Prostate gland (tissue), 2 donors: ENCODE data around the gene NMUR2. TPM values are rescaled to one million over a fixed set of nuclear protein-coding genes. Genes with fewer than 3 reads are reported as not detected.

Experiments
- DNase-seq: peaks from one replicate; pipeline ENCODE4 v3.0.0-alpha.2; 2019; ENCODE audit warnings: low spot score
- H3K27ac ChIP-seq, 2 donors: fragments of 200-600 bp; sonication (generic); 2 replicates each; pipeline ENCODE4 v1.5.1; 2017 to 2019
- H3K27me3 ChIP-seq: fragments of 200-600 bp; sonication (generic); replicated peaks from 2 replicates; pipeline ENCODE4 v1.5.1; 2019; ENCODE audit not compliant: insufficient read depth
- H3K36me3 ChIP-seq, 2 donors: fragments of 200-600 bp; sonication (generic); 1 replicate in 1 of 2; 2 replicates in 1 of 2; pipeline versions ENCODE4 v1.5.1 to v1.8.1; 2017 to 2019
- H3K4me1 ChIP-seq: fragments of 200-600 bp; sonication (generic); replicated peaks from 2 replicates; pipeline ENCODE4 v1.5.1; 2019
- H3K4me3 ChIP-seq, 2 donors: fragments of 200-600 bp; sonication (generic); 2 replicates each; pipeline ENCODE4 v1.5.1; 2017 to 2019
- H3K9me3 ChIP-seq: fragments of 200-600 bp; sonication (generic); 2 replicates; pipeline ENCODE4 v1.5.1; 2017
- CTCF ChIP-seq, 4 experiments: fragments of 200-600 bp in 2 of 4; fragments of 450-650 bp in 2 of 4; sonication (generic) in 2 of 4; IDR thresholded peaks; 1 replicate in 3 of 4; 2 replicates in 1 of 4; pipeline ENCODE4 v1.5.1; 2016 to 2019; ENCODE audit warnings: antibody characterized with exemption in 4 of 4, mild to moderate bottlenecking in 2 of 4, moderate library complexity in 2 of 4
- POLR2A ChIP-seq: fragments of 450-650 bp; IDR thresholded peaks from one replicate; pipeline ENCODE4 v1.6.1; 2016; ENCODE audit warnings: antibody characterized with exemption, mild to moderate bottlenecking
- POLR2AphosphoS5 ChIP-seq: sonication (generic); formaldehyde crosslinking; IDR thresholded peaks from one replicate; pipeline ENCODE4 v1.6.1; 2017; ENCODE audit warnings: antibody characterized with exemption
- WGBS: methylation state at CpG from one replicate; pipeline ENCODE4 v1.1.5; 2018; 5-methylcytosine and 5-hydroxymethylcytosine counted together
- intact Hi-C: fragments of 100-400 bp; cut with DNase I; formaldehyde crosslinking; loops from one replicate; pipeline ENCODE4 v1.14.2; 2022
- total RNA-seq, 2 donors: library from RNA; depleted of rRNA; stranded (reverse); fragments of >200 nt; gene quantifications; one replicate each; pipeline ENCODE4 v1.1.0, GENCODE V29; 2016

NMUR2 gene
- total RNA-seq, 2 donors from 2014 or later, result 7.0 TPM; not detected in 1

DNA sequence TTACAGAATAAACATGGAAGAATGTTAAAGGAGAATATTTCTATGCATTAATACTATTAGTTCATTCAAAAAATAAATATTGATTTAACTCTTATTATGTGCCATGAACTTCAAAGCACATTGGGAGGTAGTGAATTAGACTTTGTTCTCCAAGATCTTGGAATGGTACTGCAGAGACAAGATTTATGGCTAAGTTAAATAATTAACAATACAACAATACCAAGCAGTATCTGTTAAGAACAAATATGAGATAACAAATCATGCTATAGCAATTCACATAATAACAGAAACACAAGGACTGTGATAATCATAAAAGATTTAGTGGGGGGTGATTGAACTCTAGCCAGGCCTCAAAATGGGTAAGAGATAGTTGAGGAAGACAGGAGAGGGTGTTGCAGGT is 11.6 kb downstream of the NMUR2 start:
- no peak overlapping the region for H3K4me3 ChIP-seq
- intact Hi-C loops, result no loop called here
- H3K9me3 ChIP-seq, result no peaks in the 10 kb centered on the region
- H3K27me3 ChIP-seq, result no peaks in the 10 kb centered on the region
- DNase-seq, result no peak
- no peak overlapping the region for H3K27ac ChIP-seq
- no peak for TF ChIP-seq POLR2AphosphoS5
- no peaks in the 10 kb centered on the region for H3K4me1 ChIP-seq
- no peaks in the 10 kb centered on the region for H3K36me3 ChIP-seq

DNA sequence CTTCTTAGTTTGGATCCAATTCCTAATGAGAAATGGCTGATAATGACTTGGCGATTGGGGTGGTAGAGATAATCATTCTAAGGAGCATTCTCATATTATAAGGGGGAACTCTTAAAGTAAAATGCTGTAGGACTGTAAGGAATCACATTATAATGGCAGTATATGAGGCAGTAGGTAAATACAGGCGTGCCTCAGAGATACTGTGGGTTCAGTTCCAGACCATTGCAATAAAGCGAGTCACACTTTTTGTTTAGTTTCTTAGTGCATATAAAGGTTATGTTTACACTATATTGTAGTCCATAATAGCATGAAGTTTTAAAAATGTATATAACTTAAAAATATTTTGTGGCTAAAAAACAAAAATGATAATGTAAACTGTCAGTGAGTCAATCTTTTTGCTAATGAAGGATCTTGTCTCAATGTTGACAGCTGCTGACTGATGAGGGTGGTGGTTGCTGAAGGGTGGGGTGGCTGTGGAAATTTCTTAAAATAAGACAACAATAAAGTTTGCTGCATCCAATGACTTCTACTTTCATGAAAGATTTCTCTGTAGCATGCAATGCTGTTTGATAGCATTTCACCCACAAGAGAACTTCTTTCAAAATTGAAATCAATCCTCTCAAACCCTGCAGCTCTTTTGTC is 15.8 kb downstream of the NMUR2 start:
- intact Hi-C loops, result no loop called here

GRCh38 chr5:152388610-152389009 is 16.5 kb downstream of the NMUR2 start:
- Histone ChIP-seq H3K27ac (no peak overlapping the region), H3K36me3 (no peaks in the 10 kb centered on the region), H3K4me3 (no peak overlapping the region), H3K27me3 (no peaks in the 10 kb centered on the region), H3K4me1 (no peaks in the 10 kb centered on the region), H3K9me3 (no peaks in the 10 kb centered on the region)
- DNase-seq, result no peak
- no peak for TF ChIP-seq POLR2AphosphoS5
- no peak for TF ChIP-seq POLR2A
- intact Hi-C loops, result no loop called here
- 96% methylated on average over 1 of the region's 1 CpG for WGBS

More for the DNA sequence above, 15.8 kb downstream of the NMUR2 start:
- Histone ChIP-seq H3K4me3 (no peak overlapping the region), H3K27me3 (no peaks in the 10 kb centered on the region), H3K27ac (no peak overlapping the region), H3K36me3 (no peaks in the 10 kb centered on the region), H3K4me1 (no peaks in the 10 kb centered on the region), H3K9me3 (no peaks in the 10 kb centered on the region)
- 72% methylated on average over 3 of the region's 3 CpGs for WGBS
- no peak for DNase-seq
- no peak for TF ChIP-seq POLR2A
- no peak for TF ChIP-seq POLR2AphosphoS5
- TF ChIP-seq CTCF (IDR thresholded peaks at IDR 0.05), result no peak

DNA sequence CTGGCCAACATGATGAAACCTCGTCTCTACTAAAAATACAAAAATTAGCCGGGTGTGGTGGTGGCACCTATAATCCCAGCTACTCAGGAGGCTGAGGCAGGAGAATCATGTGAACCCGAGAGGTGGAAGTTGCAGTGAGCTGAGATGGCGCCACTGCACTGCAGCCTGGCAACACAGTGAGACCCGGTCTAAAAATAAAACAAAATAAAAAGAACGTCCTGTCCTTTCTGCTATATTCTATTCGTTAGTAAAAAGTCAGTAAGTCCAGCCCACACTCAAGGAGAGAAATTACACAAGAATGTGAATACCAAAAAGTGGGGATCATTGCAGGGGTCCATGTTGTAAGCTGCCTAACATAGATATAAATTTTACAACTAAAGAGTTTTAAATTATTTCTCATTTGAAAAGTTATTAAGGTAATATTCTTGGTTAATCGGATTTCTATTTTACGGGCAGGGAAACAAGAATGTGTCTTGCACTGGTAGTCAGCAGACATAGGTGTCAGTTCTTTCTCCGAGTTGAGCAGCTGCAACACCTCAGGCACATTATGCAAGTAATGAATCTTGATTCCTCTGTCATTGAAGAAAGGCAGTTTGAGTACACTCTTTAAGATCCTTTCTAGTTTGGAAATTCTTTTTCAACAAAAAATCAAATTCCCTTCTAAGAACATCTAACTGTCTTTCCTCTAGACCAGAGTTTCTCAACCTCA is 24.5 kb downstream of the NMUR2 start:
- DNase-seq, result no peak
- no peaks in the 10 kb centered on the region for H3K36me3 ChIP-seq
- H3K4me1 ChIP-seq, result no peaks in the 10 kb centered on the region
- no peaks in the 10 kb centered on the region for H3K27me3 ChIP-seq
- H3K27ac ChIP-seq, result no peak overlapping the region
- TF ChIP-seq POLR2A (no peak), POLR2AphosphoS5 (no peak), CTCF (IDR thresholded peaks at IDR 0.05) (no peak)
- 84% methylated on average over 10 of the region's 10 CpGs for WGBS
- intact Hi-C loops, result no loop called here
- no peak overlapping the region for H3K4me3 ChIP-seq
- H3K9me3 ChIP-seq, result no peaks in the 10 kb centered on the region

- Histone ChIP-seq H3K4me1 (no peaks in the 10 kb centered on the region), H3K36me3 (no peaks in the 10 kb centered on the region), H3K27ac (no peak overlapping the region), H3K27me3 (no peaks in the 10 kb centered on the region), H3K9me3 (no peaks in the 10 kb centered on the region), H3K4me3 (no peak overlapping the region)
- no peak for TF ChIP-seq CTCF (IDR thresholded peaks at IDR 0.05)
- TF ChIP-seq POLR2AphosphoS5, result no peak
- no peak for TF ChIP-seq POLR2A
- 48% methylated on average over 3 of the region's 3 CpGs for WGBS
- no peak for DNase-seq
- intact Hi-C loops, result no loop called here
These were observed 25.7 kb downstream of the NMUR2 start for GRCh38 chr5:152379331-152379730.

DNA sequence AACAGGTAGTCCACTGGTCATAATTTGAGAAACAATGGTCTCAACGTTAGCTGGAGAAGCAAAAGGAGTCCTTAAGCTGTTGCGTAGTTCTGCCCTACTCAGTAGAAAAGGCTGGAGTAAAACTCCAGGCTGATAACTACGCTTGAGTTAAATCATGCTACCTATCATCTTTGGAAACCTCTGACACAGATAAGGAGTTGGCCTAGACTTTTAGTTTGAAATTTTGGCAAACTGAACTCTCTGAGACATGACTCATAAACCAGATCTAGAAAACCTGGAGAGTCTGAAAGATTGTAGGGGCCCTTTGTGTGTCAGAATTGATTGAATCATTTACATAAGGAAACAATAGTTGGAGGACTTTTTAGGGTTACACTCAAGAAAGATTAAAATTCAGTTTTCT is 26.3 kb downstream of the NMUR2 start:
- no peaks in the 10 kb centered on the region for H3K4me1 ChIP-seq
- 63% methylated on average over 3 of the region's 3 CpGs for WGBS
- H3K36me3 ChIP-seq, result no peaks in the 10 kb centered on the region
- no peaks in the 10 kb centered on the region for H3K27me3 ChIP-seq
- no peaks in the 10 kb centered on the region for H3K9me3 ChIP-seq
- intact Hi-C loops, result no loop called here
- H3K4me3 ChIP-seq, result no peak overlapping the region
- TF ChIP-seq CTCF (IDR thresholded peaks at IDR 0.05) (no peak), POLR2AphosphoS5 (no peak), POLR2A (no peak)
- DNase-seq, result no peak
- no peak overlapping the region for H3K27ac ChIP-seq
